Measurements from ENCODE around the gene G6PD.
A peak's percentile ranks its signal among the peaks of the same experiment; 100 is the strongest.
"Not testable (repeated sequence)": the region's sequence is repeated elsewhere in the genome, so short reads cannot be mapped to it uniquely, and the experiment has no call there.

The G6PD gene

GRCh38 chrX:154515090-154515965 is 31.3 kb downstream of the G6PD start:
- no peak for DNase-seq (ENCODE audit: low read depth in 2 of 2)

- no peak for DNase-seq (ENCODE audit: low read depth in 2 of 2)
Observed at GRCh38 chrX:154513716-154514115, 32.9 kb downstream of the G6PD start.

GRCh38 chrX:154512879-154513553 is 33.6 kb downstream of the G6PD start:
- DNase-seq (ENCODE audit: low read depth in 2 of 2): no peak

GRCh38 chrX:154511761-154512160 is 34.9 kb downstream of the G6PD start:
- no peak for DNase-seq (ENCODE audit: low read depth in 2 of 2)

GRCh38 chrX:154509455-154509854 is 37.2 kb downstream of the G6PD start:
- DNase-seq (ENCODE audit: low read depth in 2 of 2): no peak

GRCh38 chrX:154508384-154508745 is 38.3 kb downstream of the G6PD start:
- DNase-seq (ENCODE audit: low read depth in 2 of 2): no peak

- DNase-seq (ENCODE audit: low read depth in 2 of 2): no peak
Observed at GRCh38 chrX:154507673-154508383, 38.8 kb downstream of the G6PD start.

- no peak for DNase-seq (ENCODE audit: low read depth in 2 of 2)
Observed at GRCh38 chrX:154506483-154507332, 39.9 kb downstream of the G6PD start.

- DNase-seq (ENCODE audit: low read depth in 2 of 2): no peak
Observed at GRCh38 chrX:154505734-154506133, 40.9 kb downstream of the G6PD start.

- DNase-seq (ENCODE audit: low read depth in 2 of 2): no peak
Observed at GRCh38 chrX:154502989-154503388, 43.7 kb downstream of the G6PD start.

GRCh38 chrX:154502098-154502497 is 44.5 kb downstream of the G6PD start:
- DNase-seq (ENCODE audit: low read depth in 2 of 2): no peak

GRCh38 chrX:154501423-154501822 is 45.2 kb downstream of the G6PD start:
- not testable (repeated sequence) for DNase-seq (ENCODE audit: low read depth in 2 of 2)

- not testable (repeated sequence) for DNase-seq (ENCODE audit: low read depth in 2 of 2)
Observed at GRCh38 chrX:154496591-154497137, 50.0 kb downstream of the G6PD start.

- no peak for DNase-seq (ENCODE audit: low read depth in 2 of 2)
Observed at GRCh38 chrX:154495472-154495922, 51.1 kb downstream of the G6PD start.

GRCh38 chrX:154494715-154495114 is 51.9 kb downstream of the G6PD start:
- DNase-seq (ENCODE audit: low read depth in 2 of 2): no peak

GRCh38 chrX:154490414-154491083 is 56.1 kb downstream of the G6PD start, which contains the start of gene SLC10A3:
SLC10A3 (minus strand) TSS chrX:154490629; CDS start chrX:154488940, 1,689 bp downstream.
- peak; percentile 81 to 87 for DNase-seq (ENCODE audit: low read depth in 2 of 2)

- DNase-seq (ENCODE audit: low read depth in 2 of 2): peak in 1 of 2 donors; percentile 18
Observed at GRCh38 chrX:154490021-154490413, 56.6 kb downstream of the G6PD start.

- no peak for DNase-seq (ENCODE audit: low read depth in 2 of 2)
Observed at GRCh38 chrX:154489182-154489581, 57.5 kb downstream of the G6PD start.

- DNase-seq (ENCODE audit: low read depth in 2 of 2): no peak
Observed at GRCh38 chrX:154488336-154489075, 58.1 kb downstream of the G6PD start.
